ENCODE results near the gene BLM.

- TF ChIP-seq CTCF (optimal IDR thresholded peaks at IDR 0.05 in 1 of 3, IDR thresholded peaks at IDR 0.05 in 1 of 3, conservative IDR thresholded peaks at IDR 0.05 in 1 of 3; ENCODE audit: extremely low read depth in 1 of 3, insufficient read depth in 2 of 3, low read length in 3 of 3) (no peak), EZH2 (IDR thresholded peaks at IDR 0.05; ENCODE audit: low read length) (no peak)
These were observed 119.9 kb downstream of the BLM start for GRCh38 chr15:90837094-90837493.

Data from keratinocyte (primary cell).